NB4 (cell line): ENCODE measurements around the gene UNC119.

Source experiments
- CTCF ChIP-seq: IDR thresholded peaks from one replicate; pipeline ENCODE4 v1.5.1; 2012; ENCODE audit warnings: low read depth, low read length
- MYC ChIP-seq: IDR thresholded peaks from 2 replicates; pipeline ENCODE4 v1.6.1; 2011; ENCODE audit warnings: low read depth, low read length

DNA sequence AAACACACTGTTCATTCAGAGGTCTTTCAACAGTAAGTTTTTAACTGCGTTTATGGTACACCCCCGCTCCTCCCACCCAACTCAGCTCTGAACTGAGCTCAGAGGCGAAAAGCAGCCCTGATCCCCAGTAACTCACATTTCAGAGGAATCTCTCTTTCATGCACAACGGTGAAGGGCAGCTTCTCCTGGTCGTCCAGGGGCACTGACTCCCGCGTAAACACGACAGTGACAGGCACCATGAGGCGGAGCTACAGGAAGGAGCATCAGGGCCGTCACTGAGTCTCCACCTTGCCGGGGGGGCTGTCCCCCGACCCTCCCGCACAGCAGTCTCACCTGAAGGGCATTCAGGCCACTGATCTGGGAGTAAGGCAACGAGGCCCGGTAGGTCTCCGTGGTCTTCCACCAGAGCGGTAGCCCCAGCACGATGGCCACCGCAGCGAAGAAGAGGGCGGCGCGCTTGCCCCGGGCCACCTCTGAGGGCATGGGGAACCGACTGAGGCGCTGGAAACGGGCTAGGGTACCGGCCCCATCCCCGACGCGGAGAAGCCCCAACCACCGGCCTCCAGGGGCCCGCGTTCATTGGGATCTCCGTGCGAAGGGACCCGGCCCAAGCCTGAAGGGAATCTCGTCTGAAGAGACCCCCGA lies 18.4 kb upstream of the UNC119 start:
- TF ChIP-seq CTCF (no peak), MYC (no peak)
